ENCODE measurements around the gene DXO. TPM values are rescaled to one million over a fixed set of nuclear protein-coding genes. Genes with fewer than 3 reads are reported as not detected.
A peak's percentile ranks its signal among the peaks of the same experiment; 100 is the strongest.
"Not testable (repeated sequence)": the region's sequence is repeated elsewhere in the genome, so short reads cannot be mapped to it uniquely, and the experiment has no call there.

DXO gene
- total RNA-seq = 10 to 100 TPM; 11.4 to 27.5 TPM

DNA sequence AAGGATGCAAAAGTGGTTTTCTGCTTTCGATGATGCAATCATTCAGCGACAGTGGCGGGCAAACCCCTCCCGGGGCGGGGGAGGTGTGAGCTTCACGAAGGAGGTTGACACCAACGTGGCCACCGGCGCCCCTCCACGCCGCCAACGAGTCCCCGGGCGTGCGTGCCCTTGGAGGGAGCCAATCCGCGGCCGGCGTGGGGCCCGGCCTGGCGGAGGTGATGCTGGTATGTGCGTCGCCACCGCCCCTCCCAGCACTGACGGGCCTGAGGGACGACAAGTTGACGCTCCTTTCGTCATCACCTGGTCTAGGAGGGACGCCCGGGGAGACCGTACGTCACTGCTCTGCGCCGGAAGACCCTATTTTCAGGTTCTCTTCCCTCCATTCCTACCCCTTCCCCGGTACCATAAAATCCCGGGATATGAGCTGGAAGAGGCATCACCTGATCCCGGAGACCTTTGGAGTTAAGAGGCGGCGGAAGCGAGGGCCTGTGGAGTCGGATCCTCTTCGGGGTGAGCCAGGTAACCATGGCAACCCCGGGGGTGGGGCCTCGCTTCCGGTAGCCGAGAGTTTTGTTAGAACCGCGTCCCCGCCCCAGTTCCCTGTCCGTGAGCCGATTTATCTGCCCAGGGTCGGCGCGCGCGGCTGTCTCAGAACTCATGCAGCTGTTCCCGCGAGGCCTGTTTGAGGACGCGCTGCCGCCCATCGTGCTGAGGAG lies at the start of gene DXO:
DXO (minus strand) TSS at position 146 of the 716 bp plus-strand sequence. CDS start 463 bp downstream, outside the sequence.
- H3K4me3 Mint-ChIP-seq = peak within 1 kb of the TSS; percentile 99
- H3K27ac Mint-ChIP-seq = peak within 1 kb of the TSS; percentile 91 to 99
- peaks cover 7% of the 10 kb centered on the region for H3K36me3 Mint-ChIP-seq
- peaks cover 29 to 39% of the 10 kb centered on the region in 2 donors for H3K4me1 Mint-ChIP-seq (ENCODE audit: low read depth in 2 of 2)
- DNase-seq (ENCODE audit: low spot score) (peak; percentile 100), ATAC-seq (peak; percentile 97 to 98)
- no peaks in the 10 kb centered on the region for H3K9me3 Mint-ChIP-seq
- H3K27me3 Mint-ChIP-seq = no peaks in the 10 kb centered on the region

- not testable (repeated sequence) for H3K27me3 Mint-ChIP-seq; H3K36me3 Mint-ChIP-seq; ATAC-seq; H3K9me3 Mint-ChIP-seq; H3K27ac Mint-ChIP-seq; DNase-seq (ENCODE audit: low spot score); H3K4me1 Mint-ChIP-seq (ENCODE audit: low read depth in 2 of 2); H3K4me3 Mint-ChIP-seq
Measured at GRCh38 chr6:32014547-32014946, 42.6 kb upstream of the DXO start, which contains the start of gene C4B. Gene C4B (plus strand): TSS chr6:32014795. CDS start chr6:32014846, 51 bp downstream.

DNA sequence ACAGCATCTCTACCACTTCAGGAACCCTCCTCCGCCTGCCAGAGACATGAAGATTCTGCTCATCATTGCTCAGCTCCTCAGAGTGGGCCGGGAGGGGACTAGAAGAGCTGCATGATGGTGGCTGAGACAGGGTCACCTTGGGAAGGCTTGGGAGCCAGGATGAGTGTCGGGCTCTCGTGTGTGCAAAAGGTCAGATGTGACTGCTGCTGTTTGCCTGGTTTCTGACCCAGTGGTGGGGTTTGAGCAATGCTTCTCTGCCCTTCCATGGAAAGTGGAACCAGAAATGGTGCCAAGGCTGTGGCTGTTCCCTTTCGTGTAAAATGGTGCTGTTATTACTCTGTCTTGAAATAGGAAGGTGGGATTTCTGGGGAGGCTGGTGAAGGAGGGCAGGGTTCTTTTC lies 41.8 kb upstream of the DXO start:
- DNase-seq (ENCODE audit: low spot score); H3K9me3 Mint-ChIP-seq; ATAC-seq; H3K27ac Mint-ChIP-seq; H3K36me3 Mint-ChIP-seq; H3K4me1 Mint-ChIP-seq (ENCODE audit: low read depth in 2 of 2); H3K27me3 Mint-ChIP-seq; H3K4me3 Mint-ChIP-seq: not testable (repeated sequence)

DNA sequence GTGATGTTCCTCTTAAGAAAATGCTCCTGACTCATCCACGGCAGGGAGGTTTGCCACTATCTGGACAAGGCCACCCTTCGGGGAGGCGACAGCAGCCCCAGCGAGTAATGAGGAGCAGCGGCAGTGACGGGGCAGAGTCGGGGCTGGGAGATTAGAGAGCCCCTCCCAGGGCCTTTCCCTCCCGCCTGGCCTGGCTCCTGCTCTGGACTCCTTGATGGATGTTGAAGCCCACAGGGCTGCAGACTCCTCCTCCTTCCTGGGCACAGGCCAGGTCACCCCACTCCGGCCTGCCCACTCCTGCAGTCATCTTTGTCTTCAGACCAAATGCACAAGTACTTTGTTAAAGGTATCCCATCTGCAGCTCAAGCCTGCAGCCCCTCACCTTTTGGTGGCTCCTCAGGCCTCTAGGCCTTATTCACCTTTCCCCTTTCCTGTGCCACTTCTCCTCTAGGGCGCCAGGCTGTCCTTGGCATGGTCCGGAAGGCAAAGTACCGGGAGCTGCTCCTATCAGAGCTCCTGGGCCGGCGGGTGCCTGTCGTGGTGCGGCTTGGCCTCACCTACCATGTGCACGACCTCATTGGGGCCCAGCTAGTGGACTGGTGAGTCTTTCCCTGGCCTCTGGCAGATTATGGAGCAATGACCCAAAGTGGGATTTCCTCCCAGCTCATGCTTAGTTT lies 41.1 kb upstream of the DXO start:
- H3K27ac Mint-ChIP-seq; H3K4me1 Mint-ChIP-seq (ENCODE audit: low read depth in 2 of 2): not testable (repeated sequence)

DNA sequence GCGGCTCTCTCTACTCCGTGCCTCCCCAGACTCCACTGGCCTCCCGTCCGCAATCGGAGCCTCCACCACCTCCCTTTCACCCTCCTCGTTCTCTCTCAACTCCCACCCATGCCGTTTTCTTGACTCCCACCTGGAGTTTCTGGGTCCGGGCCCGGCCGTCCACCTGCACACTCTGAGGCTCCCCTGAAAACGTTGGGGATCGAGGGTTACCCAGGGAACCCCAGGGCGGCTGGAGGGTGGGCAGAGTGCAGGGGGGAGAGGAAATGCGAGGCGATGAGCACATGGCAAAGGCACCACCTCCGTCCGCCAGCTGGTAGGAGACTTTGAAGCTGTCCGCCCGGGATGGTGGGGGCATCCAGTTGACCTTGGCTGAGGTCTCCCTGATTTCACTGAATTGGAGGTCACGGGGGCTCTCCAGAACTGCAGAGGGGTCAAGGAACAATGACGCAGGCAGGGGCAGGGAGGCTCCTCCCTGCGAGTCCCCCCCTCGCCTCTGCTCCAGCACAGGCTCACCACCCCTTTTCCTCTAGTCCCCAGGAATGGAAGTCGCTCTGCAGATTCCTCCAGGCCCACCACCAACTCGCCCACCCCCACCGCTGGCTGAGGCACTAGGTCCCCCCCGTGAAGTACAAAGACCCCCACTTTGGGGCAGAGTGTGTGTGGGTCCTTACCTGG lies 39.1 kb upstream of the DXO start:
- DNase-seq (ENCODE audit: low spot score) = peak; percentile 48
- not testable (repeated sequence) for H3K27me3 Mint-ChIP-seq; H3K4me3 Mint-ChIP-seq; H3K9me3 Mint-ChIP-seq; H3K27ac Mint-ChIP-seq; H3K4me1 Mint-ChIP-seq (ENCODE audit: low read depth in 2 of 2); H3K36me3 Mint-ChIP-seq; ATAC-seq

More for the DNA sequence above, 41.1 kb upstream of the DXO start:
- H3K4me3 Mint-ChIP-seq, ATAC-seq, H3K36me3 Mint-ChIP-seq, H3K9me3 Mint-ChIP-seq, H3K27me3 Mint-ChIP-seq: not testable (repeated sequence)
- peak; percentile 44 for DNase-seq (ENCODE audit: low spot score)

- not testable (repeated sequence) for ATAC-seq; H3K9me3 Mint-ChIP-seq; H3K27me3 Mint-ChIP-seq; H3K36me3 Mint-ChIP-seq; H3K4me1 Mint-ChIP-seq (ENCODE audit: low read depth in 2 of 2); H3K4me3 Mint-ChIP-seq; H3K27ac Mint-ChIP-seq; DNase-seq (ENCODE audit: low spot score)
Measured at GRCh38 chr6:32009537-32009936, 37.6 kb upstream of the DXO start.

GRCh38 chr6:32008616-32009015 lies 36.7 kb upstream of the DXO start:
- ATAC-seq; H3K27me3 Mint-ChIP-seq; H3K4me1 Mint-ChIP-seq (ENCODE audit: low read depth in 2 of 2); H3K36me3 Mint-ChIP-seq; DNase-seq (ENCODE audit: low spot score); H3K4me3 Mint-ChIP-seq; H3K27ac Mint-ChIP-seq; H3K9me3 Mint-ChIP-seq: not testable (repeated sequence)

GRCh38 chr6:32008037-32008436 lies 36.1 kb upstream of the DXO start:
- DNase-seq (ENCODE audit: low spot score); H3K9me3 Mint-ChIP-seq; H3K27me3 Mint-ChIP-seq; H3K27ac Mint-ChIP-seq; ATAC-seq; H3K36me3 Mint-ChIP-seq; H3K4me1 Mint-ChIP-seq (ENCODE audit: low read depth in 2 of 2); H3K4me3 Mint-ChIP-seq: not testable (repeated sequence)

DNA sequence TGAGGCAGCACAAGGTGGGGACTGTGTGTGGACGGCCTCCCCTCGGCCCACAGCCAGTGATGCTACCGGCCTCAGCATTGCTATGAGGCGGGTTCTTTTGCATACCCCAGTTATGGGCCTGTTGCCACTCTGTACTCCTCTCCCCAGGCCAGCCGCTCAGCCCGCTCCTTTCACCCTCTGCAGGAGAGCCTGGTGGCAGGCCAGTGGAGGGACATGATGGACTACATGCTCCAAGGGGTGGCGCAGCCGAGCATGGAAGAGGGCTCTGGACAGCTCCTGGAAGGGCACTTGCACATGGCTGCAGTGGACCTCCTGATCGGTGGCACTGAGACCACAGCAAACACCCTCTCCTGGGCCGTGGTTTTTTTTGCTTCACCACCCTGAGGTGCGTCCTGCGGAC lies 35.1 kb upstream of the DXO start:
- not testable (repeated sequence) for H3K4me3 Mint-ChIP-seq; H3K9me3 Mint-ChIP-seq; H3K27me3 Mint-ChIP-seq; H3K4me1 Mint-ChIP-seq (ENCODE audit: low read depth in 2 of 2); H3K27ac Mint-ChIP-seq; ATAC-seq; DNase-seq (ENCODE audit: low spot score); H3K36me3 Mint-ChIP-seq

- peak; percentile 50 for DNase-seq (ENCODE audit: low spot score)
- H3K4me1 Mint-ChIP-seq (ENCODE audit: low read depth in 2 of 2); ATAC-seq; H3K9me3 Mint-ChIP-seq; H3K36me3 Mint-ChIP-seq; H3K27ac Mint-ChIP-seq; H3K27me3 Mint-ChIP-seq; H3K4me3 Mint-ChIP-seq: not testable (repeated sequence)
Measured at GRCh38 chr6:32005991-32006529, 34.1 kb upstream of the DXO start.

DNA sequence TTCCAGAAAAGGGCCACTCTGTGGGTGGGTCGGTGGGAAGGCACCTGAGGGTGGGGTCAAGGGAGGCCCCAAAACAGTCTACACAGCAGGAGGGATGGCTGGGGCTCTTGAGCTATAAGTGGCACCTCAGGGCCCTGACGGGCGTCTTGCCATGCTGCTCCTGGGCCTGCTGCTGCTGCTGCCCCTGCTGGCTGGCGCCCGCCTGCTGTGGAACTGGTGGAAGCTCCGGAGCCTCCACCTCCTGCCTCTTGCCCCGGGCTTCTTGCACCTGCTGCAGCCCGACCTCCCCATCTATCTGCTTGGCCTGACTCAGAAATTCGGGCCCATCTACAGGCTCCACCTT lies 33.6 kb upstream of the DXO start:
- not testable (repeated sequence) for H3K36me3 Mint-ChIP-seq; H3K27me3 Mint-ChIP-seq; H3K27ac Mint-ChIP-seq; H3K4me3 Mint-ChIP-seq; H3K9me3 Mint-ChIP-seq; DNase-seq (ENCODE audit: low spot score); ATAC-seq; H3K4me1 Mint-ChIP-seq (ENCODE audit: low read depth in 2 of 2)

GRCh38 chr6:32004864-32005537 lies 33.1 kb upstream of the DXO start:
- H3K27me3 Mint-ChIP-seq; H3K36me3 Mint-ChIP-seq; DNase-seq (ENCODE audit: low spot score); H3K4me1 Mint-ChIP-seq (ENCODE audit: low read depth in 2 of 2); H3K4me3 Mint-ChIP-seq; H3K9me3 Mint-ChIP-seq: not testable (repeated sequence)
- peak; percentile 61 to 66 for ATAC-seq
- H3K27ac Mint-ChIP-seq = peak overlapping the region in 1 of 2 donors; percentile 14

DNA sequence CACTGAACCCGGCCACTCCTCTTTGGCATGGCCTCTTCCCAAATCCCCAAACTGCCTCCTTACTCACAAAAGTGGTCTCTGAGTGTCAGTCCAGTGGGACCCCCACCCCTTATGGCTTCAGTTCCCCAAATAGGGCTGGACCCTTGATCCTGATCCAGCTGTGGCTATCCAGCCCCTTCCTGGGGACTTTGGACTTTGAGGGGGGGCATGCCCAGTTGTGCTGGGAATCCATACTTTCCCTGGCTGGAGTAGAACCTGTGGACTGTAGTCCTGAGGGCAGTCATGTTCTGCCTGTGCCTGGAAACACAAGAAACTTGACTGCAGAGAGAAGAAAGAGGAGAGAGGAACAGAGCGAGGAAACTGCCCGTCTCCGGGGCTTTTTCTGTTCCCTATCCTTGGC lies 32.5 kb upstream of the DXO start:
- not testable (repeated sequence) for H3K4me1 Mint-ChIP-seq (ENCODE audit: low read depth in 2 of 2); DNase-seq (ENCODE audit: low spot score); H3K36me3 Mint-ChIP-seq; H3K4me3 Mint-ChIP-seq; H3K9me3 Mint-ChIP-seq; H3K27me3 Mint-ChIP-seq; ATAC-seq; H3K27ac Mint-ChIP-seq

Measured in natural killer cell treated with Interleukin-12 subunit alpha and Interleukin-12 subunit beta and Interleukin-15 and Interleukin-18, amount 100 ng/mL, for 72 hours (primary cell).